ENCODE measurements around the gene ASPG.

ASPG gene

GRCh38 chr14:104155513-104155912, 70.0 kb downstream of the ASPG start:
- TF ChIP-seq CTCF (IDR thresholded peaks at IDR 0.05) = no peak

DNA sequence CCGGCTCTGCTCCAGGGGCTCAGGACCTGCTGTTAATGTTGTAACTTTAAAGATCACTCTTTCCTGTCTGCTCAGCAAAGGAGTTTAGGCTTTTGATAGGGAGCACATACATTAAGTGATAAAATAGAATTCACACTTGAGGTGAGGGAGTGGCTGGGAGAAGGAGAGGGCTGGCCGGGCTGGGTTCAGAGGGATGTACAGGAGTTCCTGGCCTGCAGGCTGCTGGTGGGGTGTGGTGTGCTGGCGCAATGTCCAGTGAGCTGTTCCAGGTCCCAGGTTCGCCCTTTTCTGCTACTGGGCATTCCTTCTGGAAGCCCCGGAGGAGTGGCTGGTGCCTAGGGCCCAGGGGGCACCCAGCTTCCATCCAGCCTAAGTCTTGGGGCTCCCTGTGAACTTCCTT, 70.6 kb downstream of the ASPG start:
- TF ChIP-seq CTCF (IDR thresholded peaks at IDR 0.05) = no peak

DNA sequence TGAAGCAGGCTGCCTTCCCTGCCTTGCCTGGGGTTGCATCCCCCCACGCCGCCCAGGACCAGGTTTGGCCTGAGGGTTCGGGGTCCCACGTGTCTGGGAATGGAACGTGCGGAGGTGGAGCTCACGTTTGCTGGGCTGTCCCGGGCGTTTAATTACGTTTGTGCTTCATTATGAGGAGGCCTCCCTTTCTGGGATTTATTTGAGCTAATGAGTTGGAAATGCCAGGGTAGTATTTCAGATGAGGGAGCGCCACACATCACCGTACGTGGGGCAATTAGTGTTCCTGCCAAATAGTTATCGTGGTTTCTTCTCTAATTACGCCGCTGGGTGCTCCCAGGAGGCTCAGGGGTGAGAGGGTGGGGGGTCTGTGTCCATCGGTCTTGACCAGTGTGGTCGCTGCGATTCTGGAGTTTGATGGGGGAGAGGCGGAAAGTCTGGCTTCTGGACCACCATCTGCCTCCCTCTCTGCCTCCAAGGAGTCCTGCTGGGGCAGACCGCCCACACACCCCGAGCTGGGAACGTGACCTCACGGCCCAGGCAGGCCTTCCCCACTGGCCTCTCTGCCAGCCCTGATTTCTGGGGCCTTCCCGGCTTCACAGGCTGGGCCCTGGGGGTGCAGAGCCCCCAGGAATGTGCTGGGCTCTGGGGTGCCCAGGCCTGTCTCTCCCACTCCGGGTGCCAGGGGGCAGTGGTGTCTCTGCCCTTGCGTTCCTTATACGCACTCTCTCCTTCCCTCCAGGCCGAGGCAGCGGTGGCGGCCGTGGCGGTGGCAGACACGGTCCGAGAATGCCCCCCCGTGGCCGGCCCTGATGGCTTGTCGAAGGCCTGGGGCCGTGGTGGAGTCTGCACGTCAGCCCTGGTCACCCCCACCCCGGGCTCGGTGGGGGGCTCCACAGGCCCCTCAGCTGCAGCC, 71.8 kb downstream of the ASPG start:
- TF ChIP-seq CTCF (IDR thresholded peaks at IDR 0.05) = peak; percentile 30; the same call in 1 of the 2 replicates

GRCh38 chr14:104158827-104159798, 73.6 kb downstream of the ASPG start:
- no peak for TF ChIP-seq CTCF (IDR thresholded peaks at IDR 0.05)

DNA sequence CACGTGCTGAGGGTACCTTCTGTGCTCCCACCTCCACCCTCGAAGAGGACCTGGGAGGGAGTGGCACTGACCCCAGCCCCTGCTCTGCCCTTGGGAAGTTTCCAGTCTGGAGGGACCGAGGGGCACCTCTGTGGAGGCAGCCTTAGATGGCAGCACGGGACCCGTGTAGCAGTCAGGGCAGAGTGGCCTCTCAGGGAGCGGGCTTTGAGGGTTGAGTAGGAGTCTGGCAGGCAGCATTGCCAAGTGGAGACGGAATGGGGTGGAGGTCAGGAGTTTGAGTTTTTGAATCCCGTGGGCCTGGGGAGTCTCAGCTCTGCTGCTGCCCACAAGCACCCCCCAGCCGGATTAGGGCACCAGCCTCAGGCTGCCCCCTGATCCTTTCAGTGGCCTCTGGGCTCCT, 74.5 kb downstream of the ASPG start:
- TF ChIP-seq CTCF (IDR thresholded peaks at IDR 0.05) = no peak

GRCh38 chr14:104161602-104162367, 76.3 kb downstream of the ASPG start:
- TF ChIP-seq CTCF (IDR thresholded peaks at IDR 0.05) = no peak

- no peak for TF ChIP-seq CTCF (IDR thresholded peaks at IDR 0.05)
Observed at GRCh38 chr14:104162495-104162894, 77.0 kb downstream of the ASPG start.
